Right cardiac atrium (tissue), 5 donors: ENCODE data around the gene PGGT1B. TPM values are rescaled to one million over a fixed set of nuclear protein-coding genes. Genes with fewer than 3 reads are reported as not detected.
A peak's percentile ranks its signal among the peaks of the same experiment; 100 is the strongest.

Experiments
- ATAC-seq, 2 donors: fragments of 200-7000 bp; cut with Tn5 transposase; one replicate each; pipeline versions ENCODE4 v1.8.0 to v1.9.1; 2020; ENCODE audit warnings: moderate library complexity in 2 of 2, mild to moderate bottlenecking in 1 of 2
- DNase-seq, 3 donors: peaks; one replicate each; pipeline ENCODE4 v3.0.0-alpha.2; 2020
- H3K27ac ChIP-seq: one replicate; pipeline ENCODE4 v1.5.1; 2013; ENCODE audit warnings: mild to moderate bottlenecking, low read length, control low read depth, moderate library complexity
- H3K27me3 ChIP-seq: one replicate; pipeline ENCODE4 v1.6.1; 2013; ENCODE audit not compliant: control insufficient read depth, insufficient read depth
- H3K4me1 ChIP-seq: one replicate; pipeline ENCODE4 v1.6.1; 2013; ENCODE audit warnings: low read length; ENCODE audit not compliant: control insufficient read depth, insufficient read depth
- H3K4me3 ChIP-seq: one replicate; pipeline ENCODE4 v1.5.1; 2013; ENCODE audit warnings: low read length, control low read depth
- H3K9me3 ChIP-seq: one replicate; pipeline ENCODE4 v1.6.1; 2013; ENCODE audit warnings: low read length; ENCODE audit not compliant: control insufficient read depth
- WGBS: extraction: QIAGEN DNeasy Blood & Tissue Kit; methylation state at CpG from one replicate; pipeline ENCODE4 v1.1.7; 2013; 5-methylcytosine and 5-hydroxymethylcytosine counted together
- intact Hi-C, 4 donors: fragments of 100-400 bp; cut with DNase I; formaldehyde crosslinking; loops; one replicate each; pipeline versions ENCODE4 v1.11.0 to v1.14.0; 2022 to 2023
- long read RNA-seq, 4 donors: library from polyadenylated mRNA; unstranded; transcript quantifications; one replicate each; pipeline ENCODE4 v2.0.0, GENCODE V29; 2020 to 2021
- polyA plus RNA-seq: library from polyadenylated mRNA; stranded (reverse); fragments of 200-250 nt; gene quantifications from one replicate; pipeline ENCODE4 v1.2.3, GENCODE V29; 2013
- total RNA-seq, 4 donors: library from RNA; stranded (reverse); fragmentation: NEBNext Ultra II Directional; extraction: Animal tissue kit (Norgen Biotek cat#: 25700); gene quantifications; one replicate each; pipeline ENCODE4 v1.2.1, GENCODE V29; 2021
- donor health status: healthy with polysubstance abuse.
- donor health status: DM: no; HTN: yes; CAD: no.
- donor health status: DM: no; HTN: no; CAD: no.
- donor health status: DM: no; HTN: yes; CAD: no; lungs with severe emphysema.
- donor health status: DM: yes; HTN: yes; CAD: no.

The PGGT1B gene
- total RNA-seq (10 to 100 TPM; 25.5 to 30.9 (median 27.5) TPM), polyA plus RNA-seq (3.1 TPM)
- long read RNA-seq, donor 1, full-length matches to known transcripts = 30 of 34 reads
- long read RNA-seq, donor 1, partial matches to known transcripts = 1 of 34 reads
- long read RNA-seq, donor 1, other reads (novel, unspliced or antisense) = 3 of 34 reads
- long read RNA-seq, donor 2, full-length matches to known transcripts = 1 of 3 reads
- long read RNA-seq, donor 2, partial matches to known transcripts = 1 of 3 reads
- long read RNA-seq, donor 2, other reads (novel, unspliced or antisense) = 1 of 3 reads
- long read RNA-seq, donor 3, full-length matches to known transcripts = 52 of 74 reads
- long read RNA-seq, donor 3, partial matches to known transcripts = 2 of 74 reads
- long read RNA-seq, donor 3, other reads (novel, unspliced or antisense) = 20 of 74 reads
- long read RNA-seq, donor 4, full-length matches to known transcripts = 12 of 14 reads
- long read RNA-seq, donor 4, partial matches to known transcripts = 0 of 14 reads
- long read RNA-seq, donor 4, other reads (novel, unspliced or antisense) = 2 of 14 reads

DNA sequence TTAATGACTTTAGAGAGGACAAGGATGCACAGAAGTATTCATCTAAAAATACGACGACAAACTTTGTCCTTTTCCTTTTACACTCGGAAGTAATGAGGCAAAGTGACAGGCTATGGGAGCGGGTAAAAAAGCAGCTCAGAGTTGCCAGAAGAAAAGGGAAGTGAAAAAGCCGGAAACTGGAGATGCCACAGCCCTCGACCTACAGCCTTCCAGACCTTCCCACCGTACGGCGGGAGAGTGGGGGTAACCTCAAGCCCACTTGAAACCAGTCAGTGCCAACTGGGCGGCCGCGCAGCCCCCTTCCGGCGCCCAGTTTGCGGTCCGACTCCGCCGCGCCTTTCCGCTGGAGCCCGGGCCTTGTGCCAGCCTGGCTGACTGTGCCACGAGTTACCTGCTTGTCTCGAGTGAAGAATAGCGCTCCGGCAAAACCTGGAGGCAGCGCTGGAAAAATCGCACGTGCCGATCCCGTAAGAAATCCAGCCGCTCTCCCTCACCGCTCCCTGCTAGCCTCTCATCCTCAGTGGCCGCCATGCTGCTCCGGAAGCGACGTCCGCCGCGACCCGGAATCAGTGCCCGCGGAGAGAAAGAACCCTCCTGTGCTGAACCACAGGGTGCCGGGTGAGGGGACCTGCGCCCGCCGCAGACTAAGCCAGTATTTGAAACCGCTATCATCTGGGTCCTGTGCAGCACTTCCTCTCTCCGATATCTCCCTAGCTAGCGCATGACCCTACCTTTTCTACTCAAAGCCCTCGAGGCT, at the start of gene PGGT1B:
PGGT1B (minus strand) TSS at position 557 of the 757 bp plus-strand sequence; CDS start at position 531, 26 bp downstream.
- no peaks in the 10 kb centered on the region for H3K9me3 ChIP-seq
- H3K27ac ChIP-seq = peak within 1 kb of the TSS; percentile 89
- ATAC-seq (peak; percentile 97 to 98), DNase-seq (peak; percentile 79 to 90 (median 90))
- H3K4me3 ChIP-seq = peak within 1 kb of the TSS; percentile 78
- intact Hi-C loops = no loop called here
- H3K27me3 ChIP-seq = no peaks in the 10 kb centered on the region
- under 1% methylated on average over 50 of the region's 50 CpGs for WGBS
- H3K4me1 ChIP-seq = no peaks in the 10 kb centered on the region

DNA sequence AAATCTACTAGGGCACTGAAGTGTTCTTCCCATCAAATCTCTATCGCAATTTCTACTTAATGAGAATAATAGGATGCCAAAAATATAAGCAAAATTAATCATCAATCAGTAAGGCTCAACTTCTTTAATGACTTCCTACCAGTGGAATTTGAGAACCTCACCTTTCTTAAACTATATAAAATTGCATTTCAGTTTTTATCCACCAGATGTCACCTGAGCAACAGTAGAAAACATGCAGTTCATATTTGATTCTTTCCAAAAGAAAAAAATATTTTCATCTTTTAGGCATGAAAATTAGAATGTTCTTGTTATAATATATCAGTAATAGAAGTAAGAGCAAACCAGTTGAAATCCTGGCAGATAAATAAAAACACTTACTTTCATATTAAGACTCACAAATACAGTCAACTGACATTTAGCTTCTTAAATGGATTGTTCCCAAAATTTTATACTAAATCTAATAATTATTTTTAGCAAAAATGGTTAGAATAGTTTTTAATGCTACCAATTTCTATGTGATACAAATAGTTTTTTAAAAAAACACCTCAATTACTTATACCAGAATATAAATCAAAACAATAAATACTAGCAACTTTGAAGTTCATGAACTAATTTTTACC, 47.2 kb upstream of the PGGT1B start:
- no peaks in the 10 kb centered on the region for H3K4me1 ChIP-seq
- intact Hi-C loops = loop anchor here (5.0 kb wide), 3 partner anchors 262 to 277 kb away; no protein-coding TSS in a partner anchor
- DNase-seq (no peak), ATAC-seq (no peak)
- no peak overlapping the region for H3K4me3 ChIP-seq
- WGBS = 12% methylated on average over 1 of the region's 1 CpG
- H3K9me3 ChIP-seq = no peaks in the 10 kb centered on the region
- H3K27me3 ChIP-seq = no peaks in the 10 kb centered on the region
- H3K27ac ChIP-seq = no peak overlapping the region

DNA sequence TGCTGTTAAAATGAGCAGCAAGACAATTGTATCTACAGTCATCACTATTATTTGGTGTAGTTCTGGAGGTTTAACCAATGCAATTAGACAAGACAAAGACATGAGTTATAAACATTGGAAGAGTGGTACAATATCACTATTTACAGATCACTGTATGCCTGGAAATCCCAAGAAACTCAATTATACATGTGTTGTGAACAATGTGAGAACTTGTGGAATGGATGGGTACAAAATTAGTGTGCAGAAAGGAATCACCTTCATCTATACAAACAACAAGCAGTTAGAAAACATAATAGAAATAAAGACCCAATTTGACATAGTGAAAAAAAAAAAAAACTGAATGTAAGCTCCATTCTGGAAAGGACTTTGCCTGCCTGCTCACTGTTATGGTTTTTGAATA, 46.1 kb upstream of the PGGT1B start:
- Histone ChIP-seq H3K27me3 (no peaks in the 10 kb centered on the region), H3K4me3 (no peak overlapping the region), H3K4me1 (no peaks in the 10 kb centered on the region), H3K27ac (no peak overlapping the region), H3K9me3 (no peaks in the 10 kb centered on the region)
- DNase-seq = no peak
- intact Hi-C loops = loop anchor here in 3 of 4 donors (5.0 kb wide), 1 partner anchor 278 kb away; no protein-coding TSS in a partner anchor
- no peak for ATAC-seq

DNA sequence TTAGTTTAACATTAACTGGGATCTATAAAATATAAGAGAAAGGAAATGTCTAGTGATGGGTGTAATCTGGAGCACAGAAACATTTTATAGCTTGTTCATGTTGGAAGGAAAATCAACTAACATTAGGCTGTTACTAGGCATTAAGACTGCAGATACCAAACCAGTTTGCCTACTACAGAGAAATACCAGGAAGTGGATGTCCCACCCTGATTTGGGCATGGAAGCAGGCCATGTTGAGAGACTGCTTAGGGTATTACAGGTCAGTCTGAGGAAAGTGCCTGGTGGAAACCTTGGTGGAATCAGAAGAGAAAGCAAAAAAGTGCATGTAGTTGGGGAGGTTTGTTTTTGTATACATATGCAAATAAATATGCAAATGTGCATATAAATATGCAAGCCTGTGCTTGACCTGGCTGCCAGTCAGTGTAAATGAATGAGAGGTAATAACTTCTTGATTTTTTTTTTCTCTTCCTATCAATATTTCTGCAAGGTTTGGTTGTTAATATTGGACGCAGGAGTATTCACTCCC, 43.4 kb upstream of the PGGT1B start:
- ATAC-seq = peak in 1 of 2 donors; percentile 23
- Histone ChIP-seq H3K27ac (no peak overlapping the region), H3K27me3 (no peaks in the 10 kb centered on the region), H3K4me3 (no peak overlapping the region), H3K4me1 (no peaks in the 10 kb centered on the region), H3K9me3 (no peaks in the 10 kb centered on the region)
- 90% methylated on average over 1 of the region's 1 CpG for WGBS
- DNase-seq = no peak
- intact Hi-C loops = loop anchor here in 3 of 4 donors (5.0 kb wide), 1 partner anchor 281 kb away; no protein-coding TSS in a partner anchor

DNA sequence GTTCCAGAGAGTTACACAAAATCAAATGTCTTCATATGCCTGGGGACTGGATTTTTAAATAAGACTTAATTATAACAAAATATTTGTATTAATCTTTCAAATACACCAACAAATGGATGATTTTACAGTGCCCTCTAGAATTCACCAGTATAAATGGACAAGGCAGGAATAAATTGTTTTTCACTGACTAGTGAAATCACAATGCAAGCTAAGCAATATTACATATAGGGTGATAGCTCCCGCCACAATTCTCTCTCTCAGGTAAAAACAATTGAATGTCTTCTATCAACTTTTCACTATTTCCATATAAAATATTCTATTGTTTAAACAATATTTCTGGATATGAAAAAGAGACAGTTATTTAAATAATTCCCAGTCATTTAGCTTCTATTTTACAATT, 41.8 kb upstream of the PGGT1B start:
- no peaks in the 10 kb centered on the region for H3K4me1 ChIP-seq
- no peak for DNase-seq
- intact Hi-C loops = no loop called here
- 99% methylated on average over 1 of the region's 1 CpG for WGBS
- no peak overlapping the region for H3K27ac ChIP-seq
- ATAC-seq = no peak
- no peak overlapping the region for H3K4me3 ChIP-seq
- no peaks in the 10 kb centered on the region for H3K27me3 ChIP-seq
- no peaks in the 10 kb centered on the region for H3K9me3 ChIP-seq

DNA sequence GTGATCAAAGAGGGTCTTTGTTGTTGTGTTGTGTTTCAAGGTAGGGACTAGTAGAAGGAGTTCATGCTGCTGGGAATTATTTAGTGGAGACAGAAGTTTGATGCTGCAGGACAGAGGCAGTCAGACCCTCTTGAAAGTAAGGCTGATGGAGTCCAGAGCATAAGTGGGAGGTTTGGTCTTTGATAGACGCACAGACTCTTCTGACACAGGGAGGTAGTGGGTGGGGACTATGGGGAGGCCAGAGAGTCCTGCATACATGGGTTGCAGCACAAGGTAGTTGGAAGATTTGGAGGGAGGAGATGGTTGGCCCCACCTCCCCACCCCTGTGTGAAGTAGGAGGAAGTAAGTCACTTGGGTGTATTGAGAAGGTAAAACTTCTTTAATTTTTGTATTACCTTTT, 36.1 kb upstream of the PGGT1B start:
- ATAC-seq (no peak), DNase-seq (no peak)
- H3K9me3 ChIP-seq = no peaks in the 10 kb centered on the region
- WGBS = 46% methylated on average over 1 of the region's 1 CpG
- H3K27ac ChIP-seq = no peak overlapping the region
- H3K4me1 ChIP-seq = no peaks in the 10 kb centered on the region
- intact Hi-C loops = no loop called here
- H3K4me3 ChIP-seq = no peak overlapping the region
- H3K27me3 ChIP-seq = no peaks in the 10 kb centered on the region

DNA sequence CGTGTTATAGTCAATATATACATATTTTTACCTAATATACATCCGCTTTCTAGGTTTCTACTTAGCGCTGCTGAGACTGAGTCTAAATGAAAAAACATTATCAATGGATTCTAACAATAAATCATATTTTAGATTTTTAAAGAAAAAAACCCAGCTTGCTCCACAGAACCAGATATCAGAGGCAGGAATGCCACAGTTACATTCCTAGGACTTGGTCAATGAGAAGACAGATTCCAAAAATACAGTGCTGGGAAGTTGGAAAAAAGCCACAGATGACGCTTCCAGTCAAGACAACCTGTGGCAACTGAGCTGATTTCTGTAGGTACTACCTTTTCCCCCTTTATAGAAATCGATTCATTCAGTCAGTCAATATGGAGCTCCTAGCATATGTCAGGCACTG, 34.4 kb upstream of the PGGT1B start:
- ATAC-seq (no peak), DNase-seq (no peak)
- Histone ChIP-seq H3K27me3 (no peaks in the 10 kb centered on the region), H3K9me3 (no peaks in the 10 kb centered on the region), H3K4me3 (peak overlapping the region; percentile 97), H3K4me1 (no peaks in the 10 kb centered on the region), H3K27ac (no peak overlapping the region)
- WGBS = 56% methylated on average over 5 of the region's 5 CpGs
- intact Hi-C loops = no loop called here

DNA sequence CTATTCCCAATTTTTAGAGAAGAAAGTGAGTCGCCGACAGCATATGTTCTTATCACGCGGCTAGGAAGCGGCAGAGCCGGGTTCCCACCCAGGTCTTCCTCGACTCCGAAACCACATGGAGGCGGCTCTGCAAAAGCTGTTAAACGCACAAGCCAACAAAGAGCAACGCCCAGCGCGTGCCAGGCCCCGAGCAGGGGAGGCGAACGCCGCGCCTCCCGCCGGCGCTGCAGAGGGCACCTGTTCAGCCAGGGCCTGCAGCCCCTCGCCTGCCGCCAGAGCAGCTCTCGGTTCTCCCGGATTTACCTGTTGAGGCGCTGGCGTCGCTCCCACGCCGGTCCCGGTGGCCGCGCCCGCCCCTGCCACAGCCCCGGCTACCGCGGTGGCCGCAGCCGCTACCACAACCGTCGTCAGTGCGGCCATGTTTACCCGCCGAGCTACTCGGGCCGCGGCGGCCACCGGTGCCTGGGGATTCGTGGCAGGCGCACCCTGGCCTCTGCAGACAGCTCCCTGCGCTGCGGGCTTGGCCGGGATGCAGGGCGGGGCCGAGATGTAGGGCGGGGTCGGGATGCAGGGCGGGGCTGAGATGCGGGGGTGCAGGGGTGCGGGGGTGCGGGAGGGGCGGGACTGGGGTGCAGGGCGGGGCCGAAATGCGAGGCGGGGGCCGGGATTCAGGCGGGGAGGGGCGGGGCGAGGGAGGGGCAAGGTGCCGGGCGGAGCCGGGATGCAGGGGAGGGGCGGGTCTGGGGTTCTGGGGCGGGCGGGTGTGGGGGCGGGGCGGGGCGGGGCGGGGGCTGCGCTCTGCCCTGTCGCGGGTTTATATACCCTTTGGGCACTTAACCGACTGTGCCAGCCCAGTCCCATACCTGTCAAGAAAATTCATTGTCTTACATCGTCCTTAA, 33.7 kb upstream of the PGGT1B start, which contains the start of gene CCDC112:
CCDC112 (minus strand) TSS at position 531 of the 899 bp plus-strand sequence; CDS start at position 420, 111 bp downstream.
- H3K27ac ChIP-seq = peak within 1 kb of the TSS; percentile 60
- no peaks in the 10 kb centered on the region for H3K9me3 ChIP-seq
- WGBS = 1% methylated on average over 82 of the region's 86 CpGs
- intact Hi-C loops = no loop called here
- H3K4me3 ChIP-seq = peak within 1 kb of the TSS; percentile 97
- H3K4me1 ChIP-seq = no peaks in the 10 kb centered on the region
- no peaks in the 10 kb centered on the region for H3K27me3 ChIP-seq
- ATAC-seq (peak; percentile 93 to 95), DNase-seq (peak; percentile 84 to 94 (median 91))

DNA sequence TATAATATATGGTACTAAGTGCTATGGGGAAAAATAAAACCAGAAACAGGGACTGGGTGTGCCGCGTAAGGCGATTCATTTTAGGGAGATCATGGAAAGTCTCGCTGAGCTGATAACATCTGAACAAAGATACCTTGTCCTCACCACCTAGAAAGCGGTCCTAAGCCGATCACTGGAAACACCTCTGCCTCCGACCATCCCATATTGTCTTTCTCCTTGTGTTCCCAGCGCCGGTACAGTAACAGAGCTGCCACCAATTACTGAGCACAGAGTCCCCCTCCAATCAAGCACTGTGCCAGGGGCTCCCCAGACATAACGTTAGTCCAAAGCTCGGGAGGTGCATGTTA, 33.1 kb upstream of the PGGT1B start:
- no peak overlapping the region for H3K27ac ChIP-seq

DNA sequence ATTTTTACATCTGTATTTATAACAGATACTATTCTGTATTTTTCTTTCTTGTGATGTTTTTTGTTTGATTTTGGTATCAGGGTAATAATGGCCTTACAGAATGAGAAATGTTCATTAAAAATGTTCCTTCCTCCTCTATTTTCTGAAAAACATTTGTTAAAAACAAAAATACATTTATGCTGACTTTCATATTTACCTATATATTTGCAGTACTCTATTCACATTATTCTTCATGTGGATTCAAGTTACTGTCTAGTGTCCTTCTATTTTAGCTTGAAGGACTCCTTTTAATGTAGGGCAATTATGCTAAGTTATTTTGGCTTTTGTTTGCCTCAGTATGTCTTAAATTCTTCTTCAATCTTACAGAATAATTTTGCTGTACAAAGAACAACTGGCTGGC, 28.7 kb upstream of the PGGT1B start:
- Histone ChIP-seq H3K4me1 (no peaks in the 10 kb centered on the region), H3K9me3 (no peaks in the 10 kb centered on the region), H3K27ac (no peak overlapping the region), H3K4me3 (no peak overlapping the region), H3K27me3 (no peaks in the 10 kb centered on the region)
- ATAC-seq = no peak
- intact Hi-C loops = no loop called here
- no peak for DNase-seq

More for the DNA sequence above, 33.1 kb upstream of the PGGT1B start:
- Histone ChIP-seq H3K9me3 (no peaks in the 10 kb centered on the region), H3K4me1 (no peaks in the 10 kb centered on the region), H3K27me3 (no peaks in the 10 kb centered on the region), H3K4me3 (peak overlapping the region; percentile 97)
- DNase-seq (no peak), ATAC-seq (peak; percentile 32 to 59)
- intact Hi-C loops = no loop called here
- 12% methylated on average over 11 of the region's 11 CpGs for WGBS
